Islet of Langerhans (tissue), 1 donor: Measurements from ENCODE around the gene DLL1.
"Not testable (repeated sequence)": the region's sequence is repeated elsewhere in the genome, so short reads cannot be mapped to it uniquely, and the experiment has no call there.

ENCODE experiments used
- FAIRE-seq: peaks from one replicate; lab custom pipeline; 2011; peaks lifted over from hg19 to GRCh38; lab: Jason Lieb, UNC

DLL1 gene

GRCh38 chr6:170290296-170291128 lies at the start of gene DLL1:
TSS of gene DLL1 (minus strand) at chr6:170291078. CDS start at chr6:170290139, 939 bp downstream.
- no peak for FAIRE-seq

GRCh38 chr6:170335199-170335598 lies 44.3 kb upstream of the DLL1 start:
- not testable (repeated sequence) for FAIRE-seq

DNA sequence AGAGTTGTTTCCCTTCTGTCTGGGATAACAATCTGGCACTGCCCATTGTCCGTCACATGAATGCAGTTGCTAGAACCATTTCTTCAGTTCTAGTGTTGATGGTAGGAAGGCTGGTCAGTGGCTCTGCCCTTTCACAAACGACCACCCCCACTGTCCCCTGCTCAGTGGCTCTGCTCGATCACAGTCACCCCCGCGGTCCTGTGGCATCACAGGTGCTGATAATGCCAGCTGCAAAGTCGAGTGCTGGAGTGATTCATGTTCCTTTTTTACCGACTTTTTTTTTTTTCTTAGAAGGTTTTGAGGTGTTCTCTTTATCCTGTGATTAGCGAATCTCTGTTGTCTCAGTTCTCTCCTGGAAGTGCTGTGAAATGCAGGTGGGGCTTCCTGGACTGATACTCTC lies 38.4 kb upstream of the DLL1 start:
- no peak for FAIRE-seq

GRCh38 chr6:170317718-170318117 lies 26.8 kb upstream of the DLL1 start:
- FAIRE-seq = no peak

DNA sequence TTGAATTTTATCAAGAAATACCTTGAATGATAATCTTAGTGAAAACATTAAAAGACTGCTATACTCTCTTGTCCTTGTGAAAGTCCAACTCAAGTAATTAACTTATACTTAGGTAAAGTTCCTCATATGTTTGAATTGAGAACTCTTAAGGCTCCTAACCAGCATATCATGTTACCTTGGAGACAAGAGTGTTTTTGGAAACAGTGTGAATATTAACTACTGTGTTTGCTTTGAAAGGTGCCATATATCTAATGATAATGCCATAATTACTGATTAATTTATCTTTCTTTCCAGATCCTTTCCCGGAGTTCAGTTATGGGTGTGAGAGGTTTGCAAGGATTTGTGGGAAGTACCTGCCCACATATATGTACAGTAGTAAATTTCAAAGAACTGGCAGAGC lies 26.2 kb upstream of the DLL1 start:
- no peak for FAIRE-seq

DNA sequence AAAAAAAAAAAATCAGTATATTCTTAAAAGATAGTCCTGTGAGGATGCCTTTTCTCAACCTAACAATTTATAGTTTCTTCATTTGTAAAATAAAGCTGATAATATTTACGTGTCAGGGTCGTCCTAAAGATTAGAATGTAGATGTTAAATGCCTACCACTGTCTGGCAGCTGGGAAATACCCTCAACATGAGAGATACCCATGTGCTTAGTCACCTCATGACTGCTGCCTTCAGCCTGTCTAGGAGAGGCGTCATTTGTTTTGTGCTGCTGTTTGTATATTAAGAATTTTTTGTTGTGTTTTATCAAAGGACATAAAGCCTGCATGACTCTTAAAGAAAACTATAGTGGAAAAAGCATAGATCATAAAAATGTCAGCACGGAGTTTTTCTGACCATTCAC lies 25.2 kb upstream of the DLL1 start:
- FAIRE-seq = no peak

DNA sequence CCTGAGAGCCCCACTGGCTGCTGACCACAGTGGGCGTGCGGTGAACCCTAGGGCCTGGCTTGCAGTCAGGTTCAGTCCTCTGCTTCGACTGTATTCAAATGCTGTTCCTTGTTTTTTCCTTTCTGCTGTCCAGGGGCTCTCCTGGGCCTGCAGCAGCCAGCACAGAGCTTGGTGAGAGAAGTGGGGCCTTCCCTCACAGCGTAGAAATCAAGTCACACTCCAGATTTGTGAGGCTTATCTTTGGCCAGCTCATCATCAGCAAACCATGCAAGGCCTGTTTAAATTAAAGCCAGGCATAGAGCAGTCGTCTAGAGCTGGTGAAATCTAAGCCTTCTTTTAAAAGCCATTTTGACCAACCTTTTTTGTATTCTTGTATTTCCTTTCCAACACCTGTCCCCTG lies 24.1 kb upstream of the DLL1 start:
- FAIRE-seq = no peak

DNA sequence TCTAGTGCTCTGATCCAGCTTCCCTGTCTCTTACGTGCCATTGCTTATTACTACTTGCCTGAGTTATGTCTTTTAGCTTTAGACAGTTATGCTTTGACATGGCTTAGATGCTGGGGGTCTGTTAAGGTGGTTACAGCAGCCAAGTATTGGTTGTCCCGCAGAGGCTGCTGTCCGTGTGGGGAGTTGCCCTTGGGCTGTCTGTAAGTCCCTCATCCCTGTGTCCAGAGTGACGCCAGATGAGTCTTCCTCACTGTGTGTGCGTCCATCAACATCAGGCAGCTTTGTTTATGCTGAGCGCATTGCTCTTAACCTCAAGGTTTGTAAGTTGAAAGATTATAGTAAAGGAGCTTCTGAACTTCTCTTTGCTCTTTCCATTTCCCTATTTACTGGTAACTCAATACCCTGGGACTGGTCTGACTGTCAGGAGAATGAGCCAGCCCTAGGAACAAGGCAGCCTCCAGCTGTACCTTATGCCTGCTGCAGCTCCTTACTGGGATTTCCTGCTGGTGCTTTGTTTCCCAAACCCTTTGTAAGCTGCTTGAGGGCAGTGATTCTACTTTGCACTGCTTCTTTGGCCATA lies 22.9 kb upstream of the DLL1 start:
- no peak for FAIRE-seq

- FAIRE-seq = no peak
Observed at GRCh38 chr6:170312876-170313275, 22.0 kb upstream of the DLL1 start.

DNA sequence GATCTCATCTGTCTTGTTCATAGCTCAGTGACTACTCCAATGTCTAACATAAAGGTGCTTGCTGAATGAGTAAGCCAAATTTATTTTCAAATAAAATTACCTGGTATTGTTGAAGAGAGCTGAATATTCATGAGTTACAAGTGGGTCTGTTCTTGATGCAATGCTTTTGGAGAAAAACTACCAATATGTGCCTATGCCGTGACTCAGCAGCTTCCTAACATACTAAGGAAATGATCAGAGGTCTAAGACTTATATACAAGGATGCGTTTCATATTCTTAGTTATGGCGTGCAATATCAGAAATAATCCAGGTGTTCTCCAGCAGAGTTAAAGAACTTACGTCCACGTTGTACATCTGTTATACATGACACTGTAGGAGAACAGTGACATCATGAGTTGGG lies 20.8 kb upstream of the DLL1 start:
- no peak for FAIRE-seq

GRCh38 chr6:170308761-170309160 lies 17.9 kb upstream of the DLL1 start:
- no peak for FAIRE-seq

DNA sequence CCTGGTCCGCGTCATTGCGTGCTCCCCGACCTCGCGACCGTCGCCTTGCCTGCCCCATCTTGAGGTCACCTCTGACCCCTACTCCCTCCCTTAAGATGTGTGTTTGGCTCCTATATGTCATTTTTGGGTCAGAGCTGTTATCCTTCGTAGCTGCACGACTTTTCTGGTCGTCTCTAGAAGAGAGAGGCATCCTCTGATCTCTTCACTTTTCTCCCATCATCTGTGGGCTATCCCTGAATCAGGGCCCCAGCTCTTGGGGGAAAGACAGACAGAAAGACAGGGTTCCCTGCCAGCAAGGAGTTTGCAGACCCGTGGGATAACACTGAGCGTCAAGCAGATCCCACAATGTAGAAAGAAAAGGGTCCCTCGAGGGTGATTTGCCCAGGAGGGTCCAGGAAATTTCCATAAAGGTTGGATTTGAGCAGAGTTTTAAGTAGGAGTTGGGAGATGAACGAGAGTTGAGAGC lies 16.2 kb upstream of the DLL1 start:
- FAIRE-seq = no peak

DNA sequence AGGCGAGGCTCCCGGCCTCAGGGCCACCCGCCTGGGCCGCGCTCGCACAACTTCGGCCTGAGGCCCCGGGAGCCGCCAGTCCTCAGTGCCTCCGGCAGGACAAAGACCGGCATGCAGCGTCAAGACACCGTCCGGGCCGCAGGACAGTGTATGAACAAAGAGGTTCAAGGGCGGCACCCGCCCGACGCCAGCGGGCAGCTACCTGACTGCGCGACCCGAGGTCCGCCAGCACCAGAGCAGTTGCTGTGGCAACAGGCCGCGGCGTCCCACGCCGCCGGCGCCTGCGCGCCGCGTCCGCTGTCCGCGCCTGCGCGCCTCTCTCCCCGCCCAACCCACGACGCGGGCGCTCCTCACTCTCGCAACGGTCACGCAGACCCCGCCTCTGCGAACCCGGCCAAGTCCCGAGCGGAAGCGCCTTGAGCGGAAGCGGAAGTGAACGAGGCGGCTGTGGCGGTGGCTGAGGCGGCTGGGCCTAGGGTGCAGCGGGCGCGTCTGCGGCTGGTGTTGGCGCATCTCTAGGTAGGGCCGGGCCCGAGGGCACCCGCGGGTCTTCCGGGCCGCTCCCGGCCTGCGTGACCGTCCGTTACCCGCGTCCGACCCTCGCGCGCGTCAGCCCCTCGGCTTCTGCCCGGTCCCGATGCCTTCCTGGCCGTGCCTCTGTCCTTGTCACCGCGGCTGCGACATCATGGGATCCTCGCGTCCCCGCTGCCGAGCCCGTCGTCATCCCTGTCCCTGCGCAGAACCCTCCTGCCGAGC lies 15.6 kb upstream of the DLL1 start, which contains the start of gene FAM120B:
FAM120B (plus strand) TSS at position 435 of the 756 bp plus-strand sequence. CDS start 10,633 bp downstream, outside the sequence.
- no peak for FAIRE-seq

DNA sequence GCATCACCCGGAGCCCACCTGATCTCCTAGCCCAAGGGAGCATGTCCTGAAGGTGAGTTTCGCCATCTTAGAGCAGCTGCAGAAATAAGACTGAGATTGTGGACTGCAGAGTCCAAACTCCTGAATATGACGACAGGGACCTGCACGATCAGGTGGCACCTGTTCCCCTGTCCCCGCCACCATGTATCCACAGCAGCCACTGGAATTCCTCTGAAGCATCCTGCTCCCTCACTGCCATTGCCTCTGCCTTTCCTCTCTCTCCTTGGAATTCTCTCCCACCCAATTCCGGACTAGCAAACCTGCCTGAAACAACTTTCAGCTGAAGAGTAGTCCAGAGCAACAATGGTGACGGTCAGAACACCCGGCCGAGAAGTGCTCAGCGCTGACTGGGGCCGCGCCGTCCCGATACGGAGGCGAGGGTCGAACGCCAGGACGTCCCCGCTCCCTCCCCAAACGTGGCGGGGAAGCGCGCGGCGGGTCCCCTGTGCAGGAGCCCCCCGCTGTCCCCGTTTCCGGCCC lies 15.0 kb upstream of the DLL1 start:
- no peak for FAIRE-seq

GRCh38 chr6:170301184-170301583 lies 10.3 kb upstream of the DLL1 start:
- no peak for FAIRE-seq

DNA sequence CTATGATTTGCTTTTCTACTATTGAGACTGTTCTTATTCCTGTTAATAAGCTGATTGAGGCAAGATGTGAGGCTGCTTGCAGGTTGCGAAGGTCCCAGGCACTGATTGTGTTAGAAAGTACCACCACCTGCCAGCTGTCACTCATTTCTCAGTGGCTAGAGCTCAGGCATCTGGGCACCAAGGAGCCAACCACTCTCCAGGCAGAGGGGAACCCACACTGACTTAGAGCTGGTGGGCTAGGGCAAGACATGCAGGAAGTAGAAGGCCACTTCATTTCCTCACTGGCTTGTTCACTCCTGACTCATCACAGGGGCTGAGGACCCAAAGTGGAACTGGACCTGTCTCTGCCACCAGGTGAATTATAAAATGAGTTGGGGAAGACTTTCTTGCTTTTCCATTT lies 7.8 kb upstream of the DLL1 start:
- FAIRE-seq = no peak

DNA sequence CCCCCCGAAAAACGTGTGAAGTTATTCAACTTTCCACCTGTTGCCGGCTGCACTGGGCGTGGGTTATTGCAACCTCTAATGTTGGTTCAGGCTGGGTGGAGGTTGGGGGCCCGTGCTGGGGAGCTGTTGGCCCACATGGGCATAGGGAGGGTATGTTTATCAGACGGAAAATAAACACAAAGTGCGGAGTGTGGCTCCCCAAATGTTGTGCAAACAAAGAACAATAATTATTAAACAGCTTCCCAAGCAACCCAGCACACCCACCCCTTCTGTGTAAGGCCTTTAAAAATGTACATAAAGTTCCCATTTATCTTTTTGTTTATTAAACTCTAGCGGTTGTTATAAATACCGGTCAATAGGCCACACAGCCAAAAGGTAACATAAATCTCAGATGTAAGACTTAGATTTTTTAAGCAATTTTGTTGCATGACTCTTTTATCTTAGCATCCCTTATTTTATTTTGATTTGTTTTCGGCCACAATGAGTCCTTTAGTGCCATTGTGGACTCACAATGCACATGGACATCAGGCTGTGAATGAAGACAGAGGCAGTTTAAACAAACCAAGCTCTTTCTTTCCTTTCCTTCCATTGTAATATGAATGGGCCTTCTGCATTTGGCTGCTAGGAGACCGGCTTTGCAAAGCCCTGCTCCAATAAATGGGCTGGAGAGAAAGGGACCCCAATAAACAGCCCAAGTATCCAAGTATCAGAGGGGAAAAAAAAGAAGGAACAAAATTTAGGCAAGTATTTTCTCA lies 6.9 kb upstream of the DLL1 start:
- FAIRE-seq = no peak

DNA sequence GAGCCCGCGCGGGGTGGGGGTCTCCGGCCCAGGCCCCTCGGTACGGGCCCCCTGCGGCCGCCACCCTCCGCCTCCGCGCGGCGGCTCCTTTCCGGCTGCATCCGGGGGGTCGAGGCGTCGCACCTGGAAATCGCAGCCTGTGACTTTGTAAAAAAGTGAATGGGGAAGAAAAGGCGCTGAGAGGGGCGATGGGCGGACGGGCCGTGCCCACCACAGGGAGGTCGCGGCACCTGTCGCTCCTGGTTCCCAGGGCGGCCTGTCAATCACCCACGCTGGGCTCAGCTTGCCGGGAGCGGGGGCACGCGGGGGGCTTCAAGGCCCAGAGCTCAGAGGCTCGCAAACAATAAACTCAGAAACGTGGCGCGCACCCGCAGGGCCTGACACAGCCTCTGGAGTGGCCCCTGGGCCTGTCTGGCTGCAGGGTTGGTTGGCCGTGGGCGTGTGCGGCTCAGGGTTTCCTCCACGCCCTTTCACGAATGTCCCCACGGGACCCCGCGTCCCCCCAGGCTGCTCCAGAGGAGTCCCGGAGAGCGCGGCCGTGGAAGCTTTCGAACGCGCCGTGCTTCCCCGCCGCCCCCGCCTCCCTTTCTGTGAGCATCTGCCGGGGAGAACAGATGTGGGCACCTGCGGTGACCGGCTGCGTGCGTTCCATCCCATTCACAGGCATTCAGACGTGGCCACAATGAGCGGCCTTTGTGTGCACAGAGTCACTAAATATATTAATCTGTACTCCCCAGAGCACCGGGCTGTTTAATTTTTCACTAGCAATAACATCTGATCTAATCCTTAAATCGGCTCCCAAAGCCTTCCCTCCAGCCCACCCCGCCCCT lies 6.1 kb upstream of the DLL1 start:
- no peak for FAIRE-seq

DNA sequence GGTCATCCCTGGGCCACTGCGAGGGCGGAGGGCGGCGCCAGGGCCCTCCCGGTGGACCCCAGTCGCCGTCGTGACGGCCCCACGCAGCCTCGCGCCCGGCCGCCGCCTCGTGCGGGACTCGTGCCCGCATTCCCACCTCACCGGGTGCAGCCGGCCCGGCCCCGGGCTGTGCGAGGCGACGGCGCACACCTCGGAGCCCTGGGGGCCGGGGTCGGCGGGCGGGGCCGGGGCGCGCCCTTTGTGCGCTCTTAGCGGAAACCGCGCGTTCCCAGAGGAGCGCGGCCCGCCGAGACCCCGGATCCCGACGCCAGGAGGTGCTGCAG lies 5.5 kb upstream of the DLL1 start:
- no peak for FAIRE-seq

GRCh38 chr6:170295510-170296422 lies 4.9 kb upstream of the DLL1 start:
- no peak for FAIRE-seq
